Measurements from ENCODE around the gene CREB3L2.
A peak's percentile ranks its signal among the peaks of the same experiment; 100 is the strongest.
"Not testable (repeated sequence)": the region's sequence is repeated elsewhere in the genome, so short reads cannot be mapped to it uniquely, and the experiment has no call there.

The CREB3L2 gene

GRCh38 chr7:138001529-138002095 lies at the start of gene CREB3L2:
Gene CREB3L2 (minus strand): TSS chr7:138002086. CDS start chr7:138001705, 381 bp downstream.
- DNase-seq: peak; percentile 85

DNA sequence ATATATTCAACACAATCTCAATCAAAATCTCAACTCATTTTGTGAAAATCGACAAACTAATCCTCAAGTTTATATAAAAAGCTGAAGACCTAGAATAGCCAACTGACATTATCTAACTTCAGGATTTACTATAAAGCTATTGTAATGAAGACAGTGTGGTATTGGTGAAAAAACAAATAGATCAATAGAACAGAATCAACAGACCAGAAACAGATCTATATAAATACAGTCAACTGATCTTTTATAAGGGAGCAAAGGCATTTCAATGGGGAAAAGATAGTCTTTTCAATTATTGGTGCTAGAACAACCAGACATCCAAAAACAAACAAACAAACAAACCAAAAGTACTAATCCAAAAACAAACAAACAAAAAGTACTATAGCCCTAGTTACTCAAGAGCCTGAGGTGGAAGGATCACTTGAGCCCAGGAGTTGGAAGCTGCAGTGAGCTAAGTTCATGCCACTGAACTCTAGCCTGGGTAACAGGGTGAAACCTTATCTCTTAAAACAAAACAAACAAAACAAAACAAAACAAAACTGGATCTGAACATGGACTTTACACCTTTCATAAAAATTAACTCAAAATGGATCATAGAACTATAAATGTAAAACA lies 47.7 kb upstream of the CREB3L2 start:
- DNase-seq: no peak

DNA sequence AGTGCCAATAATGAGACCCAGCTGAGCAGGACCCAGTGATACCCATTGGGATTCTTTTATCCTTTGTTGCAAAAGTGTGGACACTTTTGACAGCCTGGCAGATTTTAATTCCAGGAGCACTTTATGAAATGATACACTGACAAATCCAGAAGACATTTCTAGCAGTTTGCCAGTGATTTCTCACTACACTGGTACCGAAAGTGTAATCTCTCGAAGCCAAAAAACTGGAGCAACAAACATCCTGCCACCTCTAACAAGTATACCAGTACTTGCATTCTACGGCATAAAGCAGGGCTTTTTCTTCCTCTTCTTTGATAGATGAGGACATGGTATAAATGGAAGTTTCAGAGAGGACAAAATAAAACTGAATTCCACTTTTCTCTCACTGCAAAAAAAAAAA lies 46.0 kb upstream of the CREB3L2 start:
- DNase-seq: no peak

- DNase-seq: no peak
These were observed 43.0 kb upstream of the CREB3L2 start for GRCh38 chr7:138044897-138045296.

DNA sequence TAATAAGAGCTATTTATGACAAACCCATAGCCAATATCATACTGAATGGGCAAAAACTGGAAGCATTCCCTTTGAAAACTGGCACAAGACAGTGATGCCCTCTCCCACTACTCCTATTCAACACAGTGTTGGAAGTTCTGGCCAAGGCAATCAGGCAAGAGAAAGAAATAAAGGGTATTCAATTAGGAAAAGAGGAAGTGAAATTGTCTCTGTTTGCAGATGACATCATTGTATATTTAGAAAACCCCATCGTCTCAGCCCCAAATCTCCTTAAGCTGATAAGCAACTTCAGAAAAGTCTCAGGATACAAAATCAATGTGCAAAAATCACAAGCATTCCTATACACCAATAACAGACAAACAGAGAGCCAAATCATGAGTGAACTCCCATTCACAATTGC lies 38.2 kb upstream of the CREB3L2 start:
- not testable (repeated sequence) for DNase-seq

DNA sequence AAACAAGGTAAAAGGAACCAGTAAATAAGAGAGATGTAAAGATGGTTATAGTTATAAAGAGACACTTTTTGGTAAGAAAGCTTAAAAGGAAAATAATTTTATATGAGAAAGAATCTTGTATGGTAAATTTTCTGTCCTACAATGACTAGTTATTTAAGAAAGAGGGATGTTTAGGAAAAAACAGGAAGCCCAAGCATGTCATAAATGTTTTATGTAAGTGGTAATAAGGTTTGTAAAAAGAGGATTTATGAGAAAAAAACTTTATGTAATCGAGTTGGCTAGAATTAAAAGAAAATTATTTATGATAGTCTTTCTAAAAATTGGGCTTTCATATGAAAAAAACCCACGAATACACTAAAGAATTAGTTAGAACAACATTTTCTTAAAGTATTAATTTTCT lies 34.2 kb upstream of the CREB3L2 start:
- no peak for DNase-seq

DNA sequence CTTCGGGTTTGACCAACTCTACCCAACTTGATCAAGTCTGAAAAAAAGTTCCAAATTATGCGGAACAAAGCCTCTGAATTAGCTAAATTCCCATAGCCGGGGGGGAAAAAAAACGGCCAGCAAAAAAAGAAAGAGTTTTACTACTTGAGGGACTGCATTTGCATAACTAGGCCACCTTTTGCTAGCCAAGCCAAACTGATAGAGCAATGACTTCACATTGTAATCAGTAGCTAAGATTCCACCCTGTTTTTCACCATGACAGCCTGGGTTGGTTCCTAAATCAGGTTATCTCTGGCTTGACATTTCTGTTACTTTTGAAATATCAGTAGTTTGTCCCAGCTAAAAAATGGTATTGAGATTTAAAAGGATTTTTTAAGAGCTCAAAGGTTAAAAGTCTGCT lies 31.4 kb upstream of the CREB3L2 start:
- no peak for DNase-seq

DNA sequence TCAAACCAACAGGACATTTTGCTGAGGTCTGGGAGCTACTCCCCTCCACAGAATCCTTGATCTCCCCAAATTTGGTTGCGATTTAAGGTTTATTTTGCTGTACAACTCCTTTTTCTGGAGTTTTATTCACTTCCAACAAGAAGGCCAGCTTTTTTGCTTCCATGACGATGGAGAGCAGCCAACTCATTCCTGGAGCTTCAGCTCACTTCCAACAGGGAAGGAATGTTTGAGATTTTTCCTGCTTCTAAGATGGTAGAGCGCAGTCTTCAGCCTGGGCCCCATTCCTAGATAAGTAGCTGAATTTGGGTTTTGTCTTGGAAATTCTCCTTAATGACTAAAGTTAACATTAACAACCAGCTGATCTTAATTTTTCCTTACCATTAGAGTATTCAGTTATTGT lies 30.9 kb upstream of the CREB3L2 start:
- no peak for DNase-seq

DNA sequence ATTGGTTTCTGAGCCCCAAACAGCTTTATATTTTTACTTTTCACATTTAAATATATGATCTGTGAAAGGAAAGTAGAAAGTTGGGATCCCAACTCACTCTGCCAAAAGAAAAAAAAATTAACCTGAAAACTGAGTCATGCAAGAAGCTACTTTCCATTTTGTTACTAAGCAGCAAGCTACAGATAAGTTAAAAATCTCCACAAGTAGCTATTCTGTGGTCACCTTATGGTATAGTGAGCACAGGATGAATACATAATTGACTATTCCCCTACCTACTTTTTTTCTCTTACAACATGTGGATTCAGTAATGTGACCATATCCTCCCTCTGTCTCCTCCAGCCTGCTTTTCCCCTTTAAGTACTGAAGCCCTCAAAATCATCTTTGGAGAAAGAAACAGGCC lies 30.3 kb upstream of the CREB3L2 start:
- DNase-seq: no peak

GRCh38 chr7:138030679-138031351 lies 28.9 kb upstream of the CREB3L2 start:
- no peak for DNase-seq

DNA sequence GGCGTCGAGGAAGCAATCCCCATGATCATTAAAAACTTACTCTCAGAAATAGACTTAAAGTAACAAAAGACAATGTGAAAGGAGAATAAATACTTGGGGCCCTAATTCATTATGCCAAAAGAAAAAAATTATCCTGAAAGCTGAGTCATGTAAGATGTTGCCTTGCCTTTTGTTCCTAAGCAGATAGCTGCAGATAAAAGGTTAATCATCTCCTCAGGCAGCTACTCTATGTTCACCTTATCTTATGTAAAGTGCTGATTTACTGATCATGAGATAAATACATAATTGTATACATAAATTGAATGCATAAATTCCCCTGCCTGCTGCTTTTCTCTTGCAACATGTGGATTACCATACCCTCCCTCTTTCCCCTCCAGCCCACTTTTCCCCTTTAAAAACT lies 28.1 kb upstream of the CREB3L2 start:
- no peak for DNase-seq

GRCh38 chr7:138029126-138029525 lies 27.2 kb upstream of the CREB3L2 start:
- no peak for DNase-seq

DNA sequence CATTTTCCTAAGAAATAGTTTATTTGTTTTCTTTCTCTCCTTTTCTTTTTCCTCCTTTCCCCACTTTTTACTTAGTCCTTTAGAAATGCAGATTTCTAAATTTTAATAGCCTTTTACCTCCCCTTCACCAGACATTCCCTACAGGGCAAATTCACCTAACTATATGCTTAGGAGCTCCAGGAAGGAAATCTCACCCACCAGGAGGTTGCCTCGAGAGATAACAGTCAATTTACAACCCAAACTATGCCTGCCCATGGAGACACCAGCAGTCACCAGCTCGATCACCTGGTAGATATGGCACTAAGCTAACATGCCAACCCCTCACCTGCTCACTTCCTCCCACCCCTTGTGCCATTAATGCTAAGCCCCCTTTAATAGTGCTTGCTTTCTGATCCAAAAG lies 25.2 kb upstream of the CREB3L2 start:
- DNase-seq: no peak

DNA sequence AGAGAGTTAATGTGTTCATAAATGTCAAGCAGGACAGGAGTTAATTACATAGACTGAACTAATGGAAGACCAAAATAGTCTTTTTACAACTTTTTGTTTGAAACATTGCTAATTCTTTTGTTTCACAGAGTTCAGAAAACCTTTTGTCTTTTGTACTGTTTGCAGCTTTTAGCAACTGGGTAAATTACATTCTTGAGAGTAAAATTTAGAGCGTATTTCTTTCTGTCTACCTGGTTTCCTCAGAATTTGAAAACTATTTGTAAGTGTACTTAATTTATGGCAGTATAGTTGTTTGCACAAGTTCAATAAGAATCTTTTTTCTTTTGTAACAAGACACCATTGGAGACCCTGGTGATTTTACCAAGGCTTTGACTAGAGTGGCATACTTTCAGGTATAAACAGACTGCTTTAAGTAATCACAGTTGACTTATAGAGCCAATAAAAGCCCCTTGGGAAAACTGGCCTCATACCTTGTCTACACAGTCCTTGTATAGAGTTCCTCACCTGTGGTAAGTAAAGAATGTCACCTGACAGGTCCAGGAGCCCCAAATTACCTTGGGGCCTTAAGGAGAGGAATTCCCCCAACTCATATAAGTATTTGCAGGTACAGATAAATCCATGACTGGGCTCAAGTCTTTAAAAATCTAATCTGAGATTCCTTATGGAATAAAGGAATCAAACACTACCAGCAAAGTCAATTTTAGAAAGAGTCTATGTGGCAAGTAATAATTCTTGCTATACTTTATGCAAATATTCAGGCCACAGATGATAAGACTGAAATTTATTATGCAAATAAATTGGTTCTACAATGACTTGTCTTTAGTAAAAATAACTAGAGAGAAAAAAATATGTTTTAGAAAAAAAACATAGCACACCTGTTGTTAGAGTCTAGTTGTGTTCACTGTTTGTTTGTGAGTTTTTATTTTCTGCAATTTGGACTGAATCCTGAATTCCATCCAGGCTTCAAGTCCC lies 23.6 kb upstream of the CREB3L2 start:
- no peak for DNase-seq

DNA sequence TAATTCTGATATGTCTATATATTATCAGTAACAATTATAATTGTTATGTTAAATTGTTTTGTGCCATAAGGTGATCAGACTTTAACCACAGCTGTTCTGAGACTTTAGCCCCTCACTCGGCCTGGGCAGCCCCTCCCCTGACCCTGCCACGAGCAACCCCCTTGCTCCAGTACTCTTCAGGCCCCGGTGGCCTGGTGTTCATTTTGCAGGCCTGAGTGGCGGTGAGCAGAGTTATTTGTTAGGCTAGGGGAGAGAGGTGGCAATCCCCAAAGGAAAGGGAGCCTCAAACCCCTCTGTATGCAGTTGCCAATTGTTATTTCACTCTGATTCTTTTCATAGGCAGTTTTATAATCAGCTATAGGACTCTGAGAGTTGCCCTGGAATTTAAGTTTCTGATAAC lies 22.9 kb upstream of the CREB3L2 start:
- DNase-seq: no peak

GRCh38 chr7:138024343-138024691 lies 22.4 kb upstream of the CREB3L2 start:
- DNase-seq: no peak

- no peak for DNase-seq
These were observed 21.9 kb upstream of the CREB3L2 start for GRCh38 chr7:138023618-138024342.

DNA sequence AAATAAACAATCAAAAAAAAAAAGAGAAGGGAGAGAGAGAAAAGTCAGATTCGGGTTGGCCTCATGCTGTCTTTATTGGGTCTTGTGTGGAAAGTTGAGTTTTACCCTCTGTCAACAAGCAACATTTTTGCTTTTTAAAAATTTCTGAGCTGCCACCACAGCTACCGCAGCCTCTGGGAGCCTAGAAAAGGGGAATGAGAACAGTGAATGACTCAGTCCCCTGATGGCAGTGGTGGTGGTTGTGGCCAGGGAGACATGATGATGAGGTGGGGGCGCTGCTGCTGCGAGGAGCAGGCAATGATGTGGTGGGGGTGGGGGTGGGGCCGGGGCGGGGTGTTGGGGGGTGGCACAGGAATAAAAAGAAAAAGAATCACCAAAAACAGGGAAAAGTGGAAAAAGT lies 20.0 kb upstream of the CREB3L2 start:
- DNase-seq: no peak

DNA sequence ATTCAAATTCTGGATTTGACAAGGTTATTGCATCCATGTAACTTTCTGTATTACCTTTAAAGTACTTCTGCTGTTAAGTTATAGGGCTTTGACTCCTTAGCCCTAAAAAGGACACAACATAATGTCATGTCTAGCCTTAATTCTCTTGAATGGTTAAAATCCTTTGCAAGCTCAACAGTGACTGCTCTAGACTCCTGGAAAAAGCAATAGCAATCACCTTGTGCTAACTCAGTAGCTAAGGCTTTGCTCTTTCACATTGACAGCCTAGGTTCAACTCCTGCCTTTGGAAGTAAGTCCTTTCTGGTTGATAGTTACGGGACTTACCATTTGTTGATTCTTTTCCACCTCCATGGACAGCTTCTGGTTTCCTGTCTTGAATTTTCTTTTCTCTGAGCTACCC lies 16.1 kb upstream of the CREB3L2 start:
- DNase-seq: no peak

GRCh38 chr7:138015096-138015495 lies 13.2 kb upstream of the CREB3L2 start:
- DNase-seq: no peak

DNA sequence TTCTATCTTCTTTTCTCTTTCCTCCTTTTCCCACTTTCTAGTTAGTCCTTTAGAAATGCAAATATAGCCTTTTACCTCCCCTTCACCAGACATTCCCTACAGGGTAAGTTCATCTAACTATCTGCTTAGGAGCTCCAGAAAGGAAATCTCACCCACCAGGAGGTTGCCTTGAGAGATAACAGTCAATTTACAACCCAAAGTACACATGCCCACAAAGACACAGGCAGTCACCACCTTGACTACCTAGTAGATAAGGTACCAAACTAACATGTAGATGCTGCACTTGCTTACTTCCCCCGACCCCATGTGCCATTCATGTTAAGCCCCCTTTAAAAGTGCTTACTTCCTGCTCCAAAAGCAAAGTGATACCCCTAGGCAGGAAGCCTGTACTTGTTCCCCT lies 12.8 kb upstream of the CREB3L2 start:
- DNase-seq: no peak

DNA sequence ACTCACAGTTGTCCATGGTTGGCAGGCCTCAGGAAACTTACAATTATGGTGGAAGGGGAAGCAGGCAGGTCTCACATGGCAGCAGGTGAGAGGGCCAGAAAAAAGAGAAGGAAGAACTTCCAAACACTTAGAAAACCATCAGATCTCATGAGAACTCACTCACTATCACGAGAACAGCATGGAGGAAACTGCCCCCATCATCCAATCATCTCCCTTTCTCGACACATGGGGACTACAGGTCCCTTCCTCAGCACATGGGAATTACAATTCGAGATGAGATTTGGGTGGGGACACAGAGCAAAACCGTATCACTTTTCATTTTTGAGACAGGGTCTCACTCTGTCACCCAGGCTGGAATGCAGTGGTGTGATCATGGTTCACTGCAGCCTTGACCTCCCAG lies 12.3 kb upstream of the CREB3L2 start:
- DNase-seq: not testable (repeated sequence)

DNA sequence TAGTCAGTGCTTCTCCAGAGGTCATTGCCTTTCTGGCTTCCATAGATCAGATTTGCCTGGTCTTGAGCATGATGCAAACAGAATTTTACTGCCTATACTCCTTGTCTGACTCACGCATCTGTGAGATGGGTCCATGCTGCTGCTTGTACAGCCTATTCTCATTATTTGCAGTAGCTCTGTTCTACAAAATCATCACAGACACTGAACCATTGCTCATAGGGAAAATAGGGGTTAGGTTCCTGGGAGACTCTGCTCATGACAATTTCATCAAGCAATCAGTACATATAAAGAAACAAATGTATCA lies 7.4 kb upstream of the CREB3L2 start:
- no peak for DNase-seq
